ENCODE measurements around the gene IMPA2. TPM values are rescaled to one million over a fixed set of nuclear protein-coding genes. Genes with fewer than 3 reads are reported as not detected.

Gene IMPA2
- total and polyA plus RNA-seq, 10 of the 15 experiments (the other 5 are each of a cell fraction or from before 2014, with no cell fraction given) = 0.24 to 21.0 (median 11.4) TPM

- no peak for TF ChIP-seq CUX1 (IDR thresholded peaks at IDR 0.05; ENCODE audit: insufficient replicate concordance, low read depth, low read length)
Observed at GRCh38 chr18:11989174-11989573, 7.9 kb downstream of the IMPA2 start (continued).

- intact Hi-C loops (cut with micrococcal nuclease; ENCODE audit: unreplicated experiment) = no loop called here
- no peaks in the 10 kb centered on the region for H3K9me3 ChIP-seq (replicated peaks; ENCODE audit: control insufficient read depth, insufficient read depth, low read length)
- no peaks in the 10 kb centered on the region for H3K36me3 ChIP-seq (ENCODE audit: control insufficient read depth in 2 of 2, insufficient read depth in 2 of 2, low read length in 1 of 2)
- H3K79me2 ChIP-seq (ENCODE audit: control insufficient read depth, insufficient read depth, low read length) = no peaks in the 10 kb centered on the region
- ATAC-seq (no peak; the same call in 2 of the 3 replicates), FAIRE-seq (no peak), DNase-seq (ENCODE audit: low read depth, low spot score) (no peak)
- in situ Hi-C loops (cut with MboI) = no loop called here
- H3K27ac ChIP-seq (ENCODE audit: control insufficient read depth, insufficient read depth) = no peak overlapping the region
- SMC1A ChIA-PET (ENCODE audit: uncharacterized antibody, unreplicated experiment) = no interaction called here
- no peak overlapping the region for H3K4me2 ChIP-seq (ENCODE audit: control insufficient read depth, insufficient read depth)
- no peaks in the 10 kb centered on the region for H3K27me3 ChIP-seq (replicated peaks in 1 of 2; ENCODE audit: control insufficient read depth in 2 of 2, insufficient read depth in 2 of 2, low read length in 1 of 2)
- no peaks in the 10 kb centered on the region for H4K20me1 ChIP-seq (ENCODE audit: control insufficient read depth, insufficient read depth)
- POLR2A ChIA-PET = no interaction called here
- H2AFZ ChIP-seq (ENCODE audit: control insufficient read depth, low read depth, low read length) = no peak overlapping the region
- no peak overlapping the region for H3K9ac ChIP-seq (ENCODE audit: control insufficient read depth, insufficient read depth, low read length)
- RAD21 ChIA-PET (ENCODE audit: unreplicated experiment) = interaction anchor here (2.6 kb wide), 1 partner anchor 52 kb away, joined by 8 read pairs; no protein-coding TSS in a partner anchor
- no peaks in the 10 kb centered on the region; the same call in 1 of the 2 replicates for H3K4me1 ChIP-seq (ENCODE audit: control insufficient read depth, insufficient read depth, low read length)
- H3K4me3 ChIP-seq = no peak overlapping the region
- 76% methylated on average over 6 of the region's 6 CpGs for WGBS (ENCODE audit: insufficient coverage, insufficient replicate concordance, low lambda C conversion rate, missing lambda C conversion rate)
- BruUV-seq (replicated peaks) = no TSS peak
- CTCF ChIA-PET = interaction anchor here (1.7 kb wide), 1 partner anchor 52 kb away, joined by 5 read pairs; no protein-coding TSS in a partner anchor
- no peak for TF ChIP-seq FOXK2 (IDR thresholded peaks at IDR 0.05)
- TF ChIP-seq TCF3 (IDR thresholded peaks at IDR 0.05; ENCODE audit: borderline replicate concordance, insufficient read depth, low read depth, low read length) = no peak
- TF ChIP-seq MTA2 (IDR thresholded peaks at IDR 0.05; ENCODE audit: low read depth) = no peak
- no peak for TF ChIP-seq SMARCA5 (IDR thresholded peaks at IDR 0.05)
- TF ChIP-seq MEF2A (IDR thresholded peaks at IDR 0.05; ENCODE audit: insufficient read depth, low read depth, low read length) = no peak
- TF ChIP-seq GATAD2B (conservative IDR thresholded peaks at IDR 0.05; ENCODE audit: low read depth) = no peak
- no peak for TF ChIP-seq CHD2 (IDR thresholded peaks at IDR 0.05; ENCODE audit: borderline replicate concordance, low read depth, low read length)
- no peak for TF ChIP-seq ZBTB11 (CRISPR knock-in tag; IDR thresholded peaks at IDR 0.05)
- TF ChIP-seq GABPA (IDR thresholded peaks at IDR 0.05; ENCODE audit: low read depth) = no peak
- no peak for TF ChIP-seq RCOR1 (conservative IDR thresholded peaks at IDR 0.05; ENCODE audit: low read depth, low read length)
- no peak for TF ChIP-seq CBFB (IDR thresholded peaks at IDR 0.05; ENCODE audit: low read depth)
- no peak for TF ChIP-seq POLR2AphosphoS5 (IDR thresholded peaks at IDR 0.05; ENCODE audit: low read length)
- no peak for TF ChIP-seq IRF4 (IDR thresholded peaks at IDR 0.05; ENCODE audit: low read depth, low read length)
- TF ChIP-seq ZZZ3 (IDR thresholded peaks at IDR 0.05; ENCODE audit: control insufficient read depth, insufficient read length, low read depth) = no peak
Observed at GRCh38 chr18:11989966-11990380, 8.7 kb downstream of the IMPA2 start.

All from GM12878 (cell line).